DOHH2 (cell line): ENCODE data around the gene EN2.

ENCODE experiments used
- H3F3A ChIP-seq: fragments of 200-600 bp; sonication (generic), shearing (Covaris generic); 2 replicates; pipeline ENCODE4 v1.6.0; 2016; ENCODE audit warnings: antibody characterized with exemption, mild to moderate bottlenecking; ENCODE audit not compliant: control insufficient read depth, insufficient read depth
- H3K27ac ChIP-seq: fragments of 200-600 bp; sonication (generic); 2 replicates; pipeline ENCODE4 v1.5.1; 2014; ENCODE audit warnings: low read depth, mild to moderate bottlenecking, low read length, moderate library complexity
- H3K27me3 ChIP-seq: fragments of 200-600 bp; sonication (generic); 2 replicates; pipeline ENCODE4 v1.6.1; 2014; ENCODE audit warnings: mild to moderate bottlenecking, low read length, mixed read lengths; ENCODE audit not compliant: control insufficient read depth
- H3K36me3 ChIP-seq: fragments of 200-600 bp; sonication (generic); 2 replicates; pipeline ENCODE4 v1.6.1; 2014; ENCODE audit warnings: mild to moderate bottlenecking, low read length, moderate library complexity, mixed read lengths; ENCODE audit not compliant: control insufficient read depth
- H3K4me1 ChIP-seq: fragments of 200-600 bp; sonication (generic); 2 replicates; pipeline ENCODE4 v1.6.1; 2014; ENCODE audit warnings: mild to moderate bottlenecking, low read length, mixed read lengths; ENCODE audit not compliant: control insufficient read depth
- H3K4me2 ChIP-seq: fragments of 200-600 bp; sonication (generic); 2 replicates; pipeline ENCODE4 v1.6.0; 2014; ENCODE audit warnings: mild to moderate bottlenecking, low read length, moderate library complexity
- H3K4me3 ChIP-seq: fragments of 200-600 bp; sonication (generic); 2 replicates; pipeline ENCODE4 v1.5.1; 2014; ENCODE audit warnings: mild to moderate bottlenecking, low read length, mixed read lengths
- H3K79me2 ChIP-seq: fragments of 200-600 bp; sonication (generic); 2 replicates; pipeline ENCODE4 v1.6.1; 2014; ENCODE audit warnings: mild to moderate bottlenecking, low read length, mixed read lengths; ENCODE audit not compliant: control insufficient read depth
- H3K9me2 ChIP-seq: fragments of 200-600 bp; sonication (generic); replicated peaks from 2 replicates; pipeline ENCODE4 v1.6.1; 2014; ENCODE audit warnings: mild to moderate bottlenecking, low read length, mixed read lengths; ENCODE audit not compliant: control insufficient read depth
- H3K9me3 ChIP-seq: fragments of 200-600 bp; sonication (generic); 2 replicates; pipeline ENCODE4 v1.6.1; 2014; ENCODE audit warnings: antibody characterized with exemption, low read length, mixed read lengths; ENCODE audit not compliant: control insufficient read depth, insufficient read depth
- H4K20me1 ChIP-seq: fragments of 200-600 bp; sonication (generic); 2 replicates; pipeline ENCODE4 v1.6.0; 2014; ENCODE audit warnings: low read depth, mild to moderate bottlenecking, antibody characterized with exemption, low read length, moderate library complexity; ENCODE audit not compliant: control insufficient read depth, insufficient read depth
- CTCF ChIP-seq: fragments of 200-600 bp; sonication (generic); IDR thresholded peaks from one replicate; pipeline ENCODE4 v1.5.1; 2014; ENCODE audit warnings: antibody characterized with exemption, mild to moderate bottlenecking, low read depth, low read length; ENCODE audit not compliant: poor library complexity, severe bottlenecking
- EZH2phosphoT487 ChIP-seq: fragments of 200-600 bp; sonication (generic); IDR thresholded peaks from 2 replicates; pipeline ENCODE4 v1.6.1; 2017; ENCODE audit warnings: borderline replicate concordance, mild to moderate bottlenecking, antibody characterized with exemption, low read length, moderate library complexity, mixed read lengths

The EN2 gene

GRCh38 chr7:155507576-155507975, 49.6 kb downstream of the EN2 start:
- TF ChIP-seq CTCF: no peak
- TF ChIP-seq EZH2phosphoT487: no peak
- no peaks in the 10 kb centered on the region for H4K20me1 ChIP-seq
- H3K36me3 ChIP-seq: no peaks in the 10 kb centered on the region
- no peaks in the 10 kb centered on the region for H3K9me3 ChIP-seq
- no peak overlapping the region for H3K4me2 ChIP-seq
- H3K27me3 ChIP-seq: peaks cover 66% of the 10 kb centered on the region
- no peak overlapping the region for H3K4me3 ChIP-seq
- H3K27ac ChIP-seq: no peak overlapping the region
- H3K79me2 ChIP-seq: no peaks in the 10 kb centered on the region
- no peaks in the 10 kb centered on the region for H3F3A ChIP-seq
- no peaks in the 10 kb centered on the region for H3K9me2 ChIP-seq
- peaks cover 7% of the 10 kb centered on the region for H3K4me1 ChIP-seq

- H4K20me1 ChIP-seq: no peaks in the 10 kb centered on the region
- H3K4me3 ChIP-seq: no peak overlapping the region
- peaks cover 60% of the 10 kb centered on the region for H3K27me3 ChIP-seq
- H3K9me3 ChIP-seq: no peaks in the 10 kb centered on the region
- H3K4me1 ChIP-seq: peaks cover 7% of the 10 kb centered on the region
- no peaks in the 10 kb centered on the region for H3K36me3 ChIP-seq
- H3K27ac ChIP-seq: no peak overlapping the region
- H3K9me2 ChIP-seq: no peaks in the 10 kb centered on the region
- TF ChIP-seq CTCF: no peak
- TF ChIP-seq EZH2phosphoT487: no peak
- no peaks in the 10 kb centered on the region for H3K79me2 ChIP-seq
- H3K4me2 ChIP-seq: no peak overlapping the region
- H3F3A ChIP-seq: no peaks in the 10 kb centered on the region
Observed at GRCh38 chr7:155508376-155509358, 50.7 kb downstream of the EN2 start.

GRCh38 chr7:155509359-155509724, 51.4 kb downstream of the EN2 start:
- TF ChIP-seq EZH2phosphoT487 (no peak), CTCF (no peak)
- Histone ChIP-seq H3F3A (no peaks in the 10 kb centered on the region), H3K9me2 (no peaks in the 10 kb centered on the region), H3K79me2 (no peaks in the 10 kb centered on the region), H3K36me3 (no peaks in the 10 kb centered on the region), H3K4me2 (no peak overlapping the region), H3K4me3 (no peak overlapping the region), H3K27me3 (peaks cover 54% of the 10 kb centered on the region), H4K20me1 (no peaks in the 10 kb centered on the region), H3K27ac (no peak overlapping the region), H3K4me1 (peaks cover 7% of the 10 kb centered on the region), H3K9me3 (no peaks in the 10 kb centered on the region)
